Measurements from ENCODE around the gene AQP12A.
"Not testable (repeated sequence)": the region's sequence is repeated elsewhere in the genome, so short reads cannot be mapped to it uniquely, and the experiment has no call there.

The AQP12A gene

GRCh38 chr2:240659883-240660282, 31.8 kb upstream of the AQP12A start:
- not testable (repeated sequence) for DNase-seq (ENCODE audit: low read depth in 2 of 2)

DNA sequence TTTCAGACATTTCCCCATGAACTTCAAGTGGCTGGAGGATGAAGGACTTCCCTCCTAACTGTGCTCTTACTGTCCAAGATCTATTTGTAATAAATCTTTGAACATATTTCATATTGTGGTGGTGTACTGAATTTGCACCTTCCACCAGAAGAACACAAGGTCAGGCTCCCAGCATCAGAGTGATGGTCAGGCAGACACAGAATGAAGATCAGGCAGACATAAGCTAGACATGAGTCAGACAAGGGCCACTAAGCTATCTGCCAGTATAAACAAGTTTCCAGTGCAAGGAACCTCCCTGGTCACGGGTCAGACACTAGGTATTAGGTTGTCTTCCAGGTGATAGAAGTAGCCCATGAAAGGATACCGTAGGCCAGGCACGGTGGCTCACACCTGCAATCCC, 29.0 kb upstream of the AQP12A start:
- no peak for DNase-seq (ENCODE audit: low read depth in 2 of 2)

- DNase-seq (ENCODE audit: low read depth in 2 of 2): no peak
Observed at GRCh38 chr2:240663546-240664190, 28.0 kb upstream of the AQP12A start.

DNA sequence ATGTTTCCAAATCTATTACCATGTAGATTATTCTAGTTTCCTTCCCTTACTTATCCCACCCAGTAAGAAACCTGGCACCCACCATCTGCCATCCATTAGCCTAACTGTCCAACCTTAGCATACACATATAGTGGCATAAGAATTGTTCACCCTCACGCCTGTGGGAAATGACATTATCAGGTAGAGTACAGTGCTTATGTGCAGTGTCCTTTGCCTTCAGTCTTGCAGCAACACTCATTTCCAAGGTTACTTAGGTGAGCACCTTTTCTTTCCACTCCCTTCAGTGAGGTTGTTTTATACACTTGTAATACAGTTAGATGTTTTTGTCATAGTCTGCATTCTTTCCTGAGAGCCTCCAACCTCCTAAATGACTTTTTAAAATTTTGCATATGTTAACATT, 27.0 kb upstream of the AQP12A start:
- DNase-seq (ENCODE audit: low read depth in 2 of 2): no peak

DNA sequence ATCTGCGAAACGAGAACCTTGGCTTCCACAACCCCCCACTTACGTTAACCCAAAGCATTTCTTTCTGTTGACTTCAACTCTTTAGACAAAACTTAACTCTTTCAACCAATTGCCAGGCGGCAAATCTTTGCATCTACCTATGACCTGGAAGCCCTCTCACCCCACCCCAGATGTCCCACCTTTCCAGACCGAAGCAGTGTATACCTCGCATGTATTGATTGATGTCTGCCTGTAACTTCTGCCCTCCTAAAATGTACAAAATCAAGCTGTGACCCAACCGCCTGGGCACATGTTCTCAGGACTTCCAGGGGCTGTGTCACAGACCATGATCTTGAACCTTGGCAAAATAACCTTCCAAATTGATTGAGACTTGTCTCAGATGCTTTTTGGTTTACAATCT, 21.3 kb upstream of the AQP12A start:
- DNase-seq (ENCODE audit: low read depth in 2 of 2): no peak

DNA sequence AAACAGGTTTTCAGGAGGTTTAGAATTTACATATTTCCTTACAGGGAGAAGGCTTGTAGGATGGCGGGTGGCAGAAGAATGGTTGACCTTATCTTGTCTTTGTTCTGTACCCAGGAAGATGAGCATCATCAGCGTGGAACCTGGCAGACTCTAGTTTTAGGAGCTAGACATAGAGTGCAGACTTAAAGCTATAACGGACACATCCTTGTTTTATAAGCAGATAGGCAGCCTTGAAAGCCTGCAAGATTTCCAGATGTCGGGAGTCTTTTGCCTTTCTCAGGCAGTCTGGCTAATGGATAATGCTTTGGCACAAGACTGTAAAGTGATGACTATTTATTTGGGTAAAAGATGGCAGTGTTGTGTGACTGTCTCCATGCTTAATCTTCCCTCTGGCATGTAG, 20.7 kb upstream of the AQP12A start:
- no peak for DNase-seq (ENCODE audit: low read depth in 2 of 2)

DNA sequence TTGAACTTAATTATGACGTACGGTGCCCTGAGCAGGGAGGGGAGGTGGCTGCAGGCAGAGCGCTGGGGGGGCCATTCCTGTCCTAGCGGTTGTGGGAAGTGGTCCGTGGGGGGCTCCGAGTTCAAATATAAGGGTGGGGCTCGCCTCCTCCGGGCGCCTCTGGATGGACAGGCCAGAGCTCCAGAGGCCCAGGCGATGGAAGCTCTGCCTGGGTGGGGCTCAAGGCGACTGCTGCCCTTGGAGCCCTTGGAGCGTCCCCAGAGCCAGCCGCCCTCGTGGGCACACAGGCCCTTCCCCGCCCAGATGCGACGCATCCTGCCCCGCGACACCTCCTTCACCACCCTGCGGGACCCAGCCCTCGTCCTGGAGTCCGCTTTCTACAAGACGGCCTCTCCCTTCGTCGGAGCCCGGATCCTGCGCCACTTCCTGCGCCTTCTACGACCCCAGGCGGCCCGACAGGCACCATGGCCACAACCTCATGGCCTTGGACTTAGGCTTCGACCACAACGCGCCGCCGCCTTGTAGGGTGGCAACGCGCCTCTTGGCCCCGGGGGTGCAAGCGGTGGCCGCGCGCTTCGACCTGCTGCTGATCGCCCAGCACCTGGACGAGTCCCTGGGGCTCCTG, 19.5 kb upstream of the AQP12A start:
- no peak for DNase-seq (ENCODE audit: low read depth in 2 of 2)

DNA sequence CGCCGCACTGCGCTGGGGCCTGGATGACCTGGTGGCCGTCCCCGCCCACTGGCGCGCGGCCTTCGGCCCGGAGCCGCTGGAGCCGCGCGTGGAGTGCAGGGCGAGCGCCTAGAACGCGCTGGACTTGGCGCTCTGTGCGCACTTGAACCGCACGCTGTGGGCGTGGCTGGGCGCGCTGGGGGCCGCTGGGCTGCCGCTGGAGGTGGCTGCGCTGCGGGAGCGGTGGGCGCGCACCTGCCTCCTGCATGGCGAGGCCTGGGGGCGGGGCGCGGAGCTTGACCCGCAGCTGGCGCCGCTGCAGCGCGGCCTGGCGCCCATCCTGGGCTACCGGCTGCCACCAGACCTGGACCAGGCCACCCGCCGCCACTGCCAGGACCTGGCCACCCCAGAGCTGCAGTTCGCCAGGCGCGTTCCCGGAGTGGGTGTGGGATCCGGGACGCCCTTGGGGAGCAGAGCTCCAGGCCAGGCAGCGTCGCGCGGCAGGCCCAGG, 18.9 kb upstream of the AQP12A start:
- DNase-seq (ENCODE audit: low read depth in 2 of 2): no peak

GRCh38 chr2:240674461-240675184, 17.0 kb upstream of the AQP12A start:
- DNase-seq (ENCODE audit: low read depth in 2 of 2): not testable (repeated sequence)

- DNase-seq (ENCODE audit: low read depth in 2 of 2): not testable (repeated sequence)
Observed at GRCh38 chr2:240675345-240675744, 16.3 kb upstream of the AQP12A start.

GRCh38 chr2:240678043-240678442, 13.6 kb upstream of the AQP12A start:
- DNase-seq (ENCODE audit: low read depth in 2 of 2): not testable (repeated sequence)

- not testable (repeated sequence) for DNase-seq (ENCODE audit: low read depth in 2 of 2)
Observed at GRCh38 chr2:240678909-240679308, 12.8 kb upstream of the AQP12A start.

GRCh38 chr2:240680185-240680584, 11.5 kb upstream of the AQP12A start:
- DNase-seq (ENCODE audit: low read depth in 2 of 2): not testable (repeated sequence)

- DNase-seq (ENCODE audit: low read depth in 2 of 2): not testable (repeated sequence)
Observed at GRCh38 chr2:240682431-240683224, 9.0 kb upstream of the AQP12A start, which contains the start of gene AQP12B. AQP12B (minus strand) TSS chr2:240682885; CDS start chr2:240682837, 48 bp downstream.

DNA sequence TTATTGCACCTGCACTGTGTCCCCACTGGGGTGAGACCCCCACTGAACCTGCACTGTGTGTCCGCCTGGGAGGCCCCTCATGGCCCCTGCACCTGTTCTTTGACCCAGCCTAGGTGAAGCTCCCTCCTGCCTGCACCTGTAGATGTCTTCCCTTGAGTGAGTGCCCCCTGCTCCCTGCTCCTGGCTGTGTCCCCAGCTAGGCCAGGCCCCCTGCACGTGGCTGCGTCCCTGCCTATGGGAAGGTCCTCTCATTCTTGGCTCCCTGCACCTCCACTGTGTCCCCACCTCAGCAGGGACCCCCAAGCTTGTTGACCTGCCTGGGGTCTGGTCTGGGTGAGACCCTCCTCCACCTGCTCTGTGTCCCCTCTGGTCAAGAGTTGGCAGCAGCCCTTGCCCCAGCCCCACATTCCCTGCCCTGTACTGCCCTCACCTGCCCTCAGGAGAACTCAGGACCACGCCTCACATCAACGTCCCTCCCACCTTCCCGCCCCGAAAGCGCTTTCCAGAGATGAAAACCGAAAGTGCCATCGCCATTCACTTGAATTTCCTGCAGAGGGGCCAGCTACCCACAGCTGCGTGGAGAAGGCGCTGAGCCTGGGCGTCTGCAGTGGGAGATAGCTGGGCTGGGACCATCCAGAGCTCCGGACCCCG, 8.2 kb upstream of the AQP12A start:
- DNase-seq (ENCODE audit: low read depth in 2 of 2): not testable (repeated sequence)

DNA sequence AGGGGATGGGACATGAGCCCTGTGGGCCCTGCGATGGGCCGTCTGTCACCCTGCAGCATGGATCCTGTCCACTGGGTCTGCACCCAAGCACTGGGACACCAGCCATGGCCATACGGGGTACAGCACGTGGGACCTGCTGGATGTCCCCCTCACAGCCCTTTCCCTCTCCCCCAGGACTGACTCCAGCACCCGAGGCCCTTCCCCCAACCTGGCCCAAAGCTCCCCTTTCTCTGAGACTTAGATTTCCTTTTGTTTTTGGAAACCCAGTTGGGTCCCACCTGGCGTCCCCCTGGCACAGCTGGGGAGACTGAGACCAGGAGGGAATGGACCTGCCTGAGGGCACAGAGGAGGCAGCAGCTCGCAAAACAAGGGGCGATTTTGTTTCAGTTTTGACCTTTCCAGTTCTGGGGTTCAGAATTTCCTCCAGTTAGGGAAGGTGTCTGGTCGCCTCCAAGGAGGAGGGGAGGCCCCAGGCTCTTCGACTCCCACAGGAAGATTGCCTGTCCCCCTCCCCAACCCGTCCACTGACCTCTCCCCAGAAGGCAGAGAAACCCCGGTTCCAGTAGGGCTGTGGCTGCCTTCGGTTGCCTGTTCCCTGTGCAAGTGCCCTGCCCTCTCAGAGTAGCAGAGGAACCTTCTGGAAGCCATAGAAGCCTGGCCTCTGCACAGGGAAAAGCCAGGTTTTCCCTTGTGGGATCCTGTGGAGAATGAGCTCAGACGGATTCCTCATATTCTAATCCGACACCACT, 7.5 kb upstream of the AQP12A start:
- DNase-seq (ENCODE audit: low read depth in 2 of 2): not testable (repeated sequence)

GRCh38 chr2:240685771-240686371, 5.8 kb upstream of the AQP12A start:
- DNase-seq (ENCODE audit: low read depth in 2 of 2): no peak

GRCh38 chr2:240686460-240686859, 5.2 kb upstream of the AQP12A start:
- DNase-seq (ENCODE audit: low read depth in 2 of 2): no peak

- DNase-seq (ENCODE audit: low read depth in 2 of 2): no peak
Observed at GRCh38 chr2:240687045-240687740, 4.5 kb upstream of the AQP12A start.
